ENCODE results near the gene BCL6.
"Not testable (repeated sequence)": the region's sequence is repeated elsewhere in the genome, so short reads cannot be mapped to it uniquely, and the experiment has no call there.

BCL6 gene

DNA sequence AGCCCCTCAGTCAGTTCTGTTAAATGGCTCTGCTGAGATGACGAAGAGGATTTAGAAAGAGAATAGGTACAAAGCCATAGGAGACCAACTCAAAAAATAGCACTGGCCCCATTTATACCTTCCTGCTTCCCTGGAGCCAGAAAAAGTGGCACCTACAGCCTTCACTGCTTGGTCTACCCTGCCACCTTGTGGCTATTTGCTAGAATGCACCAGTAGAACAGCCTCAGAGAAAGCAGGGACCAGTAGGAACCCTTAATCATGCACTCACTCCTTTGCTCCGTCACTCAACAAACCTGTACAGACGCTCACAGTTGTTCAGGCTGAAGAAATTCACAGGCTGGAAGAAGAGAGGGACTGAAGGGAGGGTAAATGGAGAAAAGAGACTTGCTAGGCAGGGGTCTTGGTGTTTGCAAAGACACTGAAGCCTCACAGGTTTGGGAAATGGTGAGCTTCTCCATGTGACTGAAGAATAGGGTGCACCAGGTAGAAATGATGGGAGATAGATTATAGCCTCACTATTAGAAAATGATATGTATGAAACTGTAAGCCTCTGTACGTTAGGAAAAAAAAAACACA, 30.8 kb downstream of the BCL6 start:
- DNase-seq (ENCODE audit: low read depth in 1 of 2, low spot score in 1 of 2) = peak; percentile 45 to 72

DNA sequence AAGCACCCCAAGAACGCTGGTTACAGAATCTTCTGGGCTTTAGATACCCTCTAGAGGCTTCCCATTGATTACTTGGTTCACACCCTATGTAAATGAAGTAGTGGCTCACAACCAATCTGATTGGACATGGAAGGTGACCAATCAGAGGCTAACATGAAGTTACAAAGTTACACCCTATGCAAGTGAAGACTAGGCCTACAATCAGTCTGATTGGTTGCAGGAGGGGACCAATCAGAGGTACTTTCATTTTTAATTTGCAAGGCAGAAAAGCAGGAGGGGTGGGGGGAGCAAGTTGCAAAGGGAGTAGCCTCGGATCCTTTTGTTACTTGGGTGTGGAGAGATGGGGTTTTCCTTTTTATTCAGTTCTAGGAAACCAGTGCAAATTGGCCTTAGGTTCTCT, 31.8 kb downstream of the BCL6 start:
- DNase-seq (ENCODE audit: low read depth in 1 of 2, low spot score in 1 of 2) = no peak

- no peak for DNase-seq (ENCODE audit: low read depth in 1 of 2, low spot score in 1 of 2)
These were observed 36.1 kb downstream of the BCL6 start for GRCh38 chr3:187709155-187709554.

DNA sequence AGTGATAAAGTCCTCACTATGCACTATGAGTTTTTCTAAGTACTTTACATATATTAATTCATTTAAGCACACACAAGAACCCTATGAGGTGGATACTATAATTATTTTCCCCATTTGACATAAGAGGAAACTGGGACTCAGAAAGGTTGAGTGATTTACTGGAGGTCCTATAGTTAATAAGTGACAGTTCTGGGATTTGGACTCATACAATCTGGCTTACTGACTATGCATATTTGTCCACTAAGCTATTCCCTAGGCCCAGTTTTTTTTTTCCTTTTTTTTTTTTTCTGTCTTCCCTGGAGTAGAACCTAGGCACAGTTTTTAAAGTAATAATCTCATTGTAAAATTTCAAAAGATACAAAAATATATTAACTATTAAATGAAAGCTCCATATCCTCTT, 36.6 kb downstream of the BCL6 start:
- no peak for DNase-seq (ENCODE audit: low read depth in 1 of 2, low spot score in 1 of 2)

GRCh38 chr3:187706971-187707370, 38.3 kb downstream of the BCL6 start:
- DNase-seq (ENCODE audit: low read depth in 1 of 2, low spot score in 1 of 2) = no peak

DNA sequence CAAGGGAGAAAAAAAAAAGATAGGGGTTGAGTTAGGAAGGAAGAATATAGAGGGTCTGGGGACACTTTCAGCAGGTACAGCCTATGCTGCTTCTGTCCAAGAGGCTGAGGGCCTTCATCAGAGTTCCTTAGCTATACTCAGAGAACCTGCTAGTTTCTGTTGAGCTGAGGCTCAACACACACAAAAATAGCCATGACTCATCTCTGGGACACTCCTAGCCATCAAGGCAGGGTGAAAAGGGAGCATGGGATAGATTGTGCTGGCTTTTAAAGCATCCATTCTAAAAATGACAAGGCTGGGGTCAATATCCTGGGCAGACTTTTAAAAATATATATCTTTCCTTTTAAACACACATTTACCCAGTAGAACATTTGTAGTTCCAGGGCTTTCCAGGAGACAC, 40.1 kb downstream of the BCL6 start:
- DNase-seq (ENCODE audit: low read depth in 1 of 2, low spot score in 1 of 2) = no peak

DNA sequence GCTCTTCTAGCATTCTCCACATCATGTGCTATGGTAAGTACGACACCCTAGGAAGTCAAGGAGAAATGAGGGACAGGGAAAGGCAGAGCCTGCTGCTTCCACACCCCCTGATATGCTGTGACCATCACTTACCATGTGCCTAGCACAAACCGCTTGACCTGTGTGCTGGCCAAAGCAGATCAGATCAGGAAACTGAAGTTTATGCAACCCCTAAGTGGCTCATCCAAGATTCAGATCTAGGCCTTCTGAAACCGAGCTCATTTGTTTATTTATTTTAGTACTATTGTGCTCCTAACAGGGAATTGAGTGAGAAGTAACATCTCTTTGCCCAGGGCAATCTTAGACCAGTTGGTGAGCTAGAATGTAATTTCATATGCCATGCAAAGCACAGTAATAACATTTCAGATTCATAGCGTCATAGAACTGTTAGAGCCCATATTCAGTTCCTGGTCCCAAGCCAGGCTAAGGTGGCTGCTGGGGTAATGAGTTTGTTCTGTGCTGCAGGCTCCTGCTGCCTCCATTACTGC, 42.7 kb downstream of the BCL6 start, which contains the start of gene RTP2:
TSS of gene RTP2 (minus strand) at position 51 of the 527 bp plus-strand sequence. CDS start 429 bp downstream, outside the sequence.
- DNase-seq (ENCODE audit: low read depth in 1 of 2, low spot score in 1 of 2) = no peak

GRCh38 chr3:187700249-187700648, 45.0 kb downstream of the BCL6 start:
- DNase-seq (ENCODE audit: low read depth in 1 of 2, low spot score in 1 of 2) = no peak

- DNase-seq (ENCODE audit: low read depth in 1 of 2, low spot score in 1 of 2) = no peak
These were observed 46.5 kb downstream of the BCL6 start for GRCh38 chr3:187698499-187699399.

DNA sequence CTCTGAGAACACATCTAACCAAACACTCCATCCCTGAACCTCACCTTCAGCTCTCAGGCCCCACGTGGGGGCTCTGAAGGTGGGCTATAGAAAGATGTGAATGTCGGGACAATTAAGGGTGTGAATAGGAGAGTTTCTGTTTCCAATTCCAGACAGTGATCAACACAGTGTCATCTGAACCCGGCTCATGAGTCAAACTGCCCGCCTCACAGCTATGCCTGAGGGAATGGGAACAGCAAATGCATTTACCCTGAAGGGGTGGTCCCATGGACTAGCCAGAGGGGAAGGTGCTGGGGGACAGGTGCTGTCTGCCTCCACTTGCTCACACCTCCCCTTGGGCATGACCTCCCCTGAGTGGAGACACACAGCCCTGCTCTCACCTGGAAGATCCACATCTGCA, 49.2 kb downstream of the BCL6 start:
- DNase-seq (ENCODE audit: low read depth in 1 of 2, low spot score in 1 of 2) = no peak

GRCh38 chr3:187695449-187695848, 49.8 kb downstream of the BCL6 start:
- DNase-seq (ENCODE audit: low read depth in 1 of 2, low spot score in 1 of 2) = no peak

DNA sequence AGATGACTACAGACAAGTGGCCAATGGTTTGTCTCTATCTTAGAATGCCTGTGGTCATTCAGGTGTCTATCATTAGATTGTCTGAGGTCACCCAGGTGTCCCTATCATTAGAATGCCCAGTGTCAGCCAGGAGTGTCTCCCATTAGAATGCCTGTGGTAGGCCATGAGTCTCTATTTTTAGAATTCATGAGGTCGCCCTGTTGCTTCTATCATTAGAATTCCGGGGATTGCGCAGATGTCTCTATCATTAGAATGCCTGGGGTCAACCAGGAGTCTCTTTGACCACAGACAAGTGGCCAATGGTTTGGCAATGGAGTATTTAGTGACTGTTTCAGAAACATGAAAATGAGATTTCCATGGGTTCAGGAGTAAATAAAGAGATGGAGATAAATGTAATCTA, 50.5 kb downstream of the BCL6 start:
- DNase-seq (ENCODE audit: low read depth in 1 of 2, low spot score in 1 of 2) = no peak

- DNase-seq (ENCODE audit: low read depth in 1 of 2, low spot score in 1 of 2) = no peak
These were observed 51.8 kb downstream of the BCL6 start for GRCh38 chr3:187693431-187693830.

DNA sequence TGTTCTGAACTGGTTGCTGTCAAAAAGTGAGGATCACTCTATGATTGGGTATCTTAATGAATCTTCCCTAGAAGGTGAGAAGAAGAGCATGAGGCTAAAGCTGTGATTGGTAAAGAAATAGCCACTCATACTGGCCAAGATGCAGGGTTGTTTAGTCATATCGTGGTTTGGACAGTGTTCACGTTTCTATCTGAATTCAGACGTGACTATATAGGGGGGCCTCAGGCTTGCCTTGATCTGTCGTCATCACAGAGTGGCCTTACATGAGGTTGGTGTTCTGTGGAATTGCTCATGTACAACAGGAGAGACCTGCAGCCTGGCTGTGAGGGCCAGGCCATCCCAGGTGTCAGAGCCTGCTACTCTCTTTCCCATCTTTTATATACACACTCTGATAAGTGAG, 55.3 kb downstream of the BCL6 start:
- no peak for DNase-seq (ENCODE audit: low read depth in 1 of 2, low spot score in 1 of 2)

- no peak for DNase-seq (ENCODE audit: low read depth in 1 of 2, low spot score in 1 of 2)
These were observed 58.5 kb downstream of the BCL6 start for GRCh38 chr3:187686621-187687273.

DNA sequence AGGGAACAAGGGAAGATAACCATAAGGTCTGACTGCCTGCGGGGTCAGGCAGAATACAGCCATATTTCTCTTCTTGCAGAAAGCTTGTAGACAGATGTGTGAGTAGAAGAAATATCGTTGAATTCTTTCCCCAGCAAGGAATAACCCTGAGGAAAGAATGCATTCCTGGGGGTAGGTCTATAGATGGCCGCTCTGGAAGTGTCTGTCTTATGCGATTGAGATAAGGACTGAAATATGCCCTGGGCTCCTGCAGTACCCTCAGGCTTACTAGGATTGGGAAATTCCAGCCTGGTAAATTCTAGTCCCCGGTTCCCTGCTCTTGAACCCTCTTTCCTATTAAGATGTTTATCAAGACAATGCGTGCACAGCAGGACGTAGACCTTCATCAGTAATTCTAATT, 59.3 kb downstream of the BCL6 start:
- no peak for DNase-seq (ENCODE audit: low read depth in 1 of 2, low spot score in 1 of 2)

DNA sequence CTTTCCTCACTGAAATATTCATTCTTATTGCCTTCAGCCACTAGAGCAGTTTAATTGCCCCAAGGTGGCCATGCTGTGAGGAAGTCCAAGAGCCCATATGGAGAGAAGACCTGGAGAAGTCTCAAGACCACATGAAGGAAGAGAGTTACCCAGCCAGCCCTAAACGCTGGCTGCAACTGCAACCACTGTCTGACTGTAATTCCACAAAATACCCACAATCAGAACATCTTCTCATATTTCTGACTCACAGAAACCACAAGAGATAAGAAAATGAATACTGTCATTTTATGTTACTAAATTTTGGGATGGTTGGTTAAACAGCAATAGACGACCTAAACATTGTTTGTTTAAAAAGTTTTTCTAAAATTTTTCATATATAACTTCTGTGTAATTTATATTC, 60.4 kb downstream of the BCL6 start:
- DNase-seq (ENCODE audit: low read depth in 1 of 2, low spot score in 1 of 2) = no peak

- no peak for DNase-seq (ENCODE audit: low read depth in 1 of 2, low spot score in 1 of 2)
These were observed 60.8 kb downstream of the BCL6 start for GRCh38 chr3:187684444-187684843.

- DNase-seq (ENCODE audit: low read depth in 1 of 2, low spot score in 1 of 2) = not testable (repeated sequence)
These were observed 63.5 kb downstream of the BCL6 start for GRCh38 chr3:187681756-187682155.

GRCh38 chr3:187679638-187680396, 65.5 kb downstream of the BCL6 start:
- peak; percentile 55 to 59 for DNase-seq (ENCODE audit: low read depth in 1 of 2, low spot score in 1 of 2)

DNA sequence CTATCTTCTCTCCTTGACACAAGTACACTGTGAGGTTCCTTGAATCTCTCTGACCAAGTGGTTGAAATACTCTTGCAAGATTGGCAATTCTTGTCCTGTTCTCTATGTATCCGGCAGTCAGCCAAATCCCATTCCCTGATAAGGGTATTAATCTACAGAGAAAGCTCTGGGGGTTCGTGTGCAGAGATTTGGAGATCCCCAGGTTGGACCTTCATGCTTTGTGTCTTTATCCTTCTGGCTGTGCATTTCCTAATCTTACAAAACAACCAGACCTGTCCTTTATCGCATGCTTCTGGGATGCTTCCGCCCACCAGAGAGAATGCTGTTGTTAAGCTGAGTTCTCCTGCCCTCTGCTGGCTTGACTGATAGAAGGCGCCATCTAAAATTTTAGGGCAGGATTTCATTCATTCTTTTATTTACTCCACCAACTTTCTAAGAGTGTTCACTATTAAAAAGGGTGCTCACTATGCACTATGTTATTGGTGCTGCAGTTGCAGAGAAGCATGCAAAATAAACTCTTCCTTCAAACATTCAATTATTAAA, 66.5 kb downstream of the BCL6 start:
- DNase-seq (ENCODE audit: low read depth in 1 of 2, low spot score in 1 of 2) = peak in 1 of 2 donors; percentile 13

Data from activated CD4-positive, alpha-beta T cell treated with anti-CD3 and anti-CD28 coated beads, Interleukin-2, amount 50 U/mL, for 24 hours (primary cell).